A673 (cell line): ENCODE results near the gene TENM4. TPM values are rescaled to one million over a fixed set of nuclear protein-coding genes. Genes with fewer than 3 reads are reported as not detected.

Experiments used
- BruUV-seq: library from RNA; stranded (reverse); fragments of 400-500 nt; replicated peaks from 2 replicates; lab custom pipeline; 2021; lab: Mats Ljungman, UMichigan
- CTCF ChIA-PET: fragments of 300-600 bp; sonication (Branson Sonifier 250); formaldehyde crosslinking; loops from one replicate; lab custom pipeline; 2022; ENCODE audit warnings: antibody characterized with exemption; lab: Charles Lee
- POLR2A ChIA-PET: fragments of 300-600 bp; sonication (Branson Sonifier 250); formaldehyde crosslinking; loops from one replicate; lab custom pipeline; 2022; ENCODE audit warnings: antibody characterized with exemption; ENCODE audit not compliant: low non-redundant PET; lab: Charles Lee
- DNase-seq: peaks from one replicate; pipeline ENCODE4 v3.0.0-alpha.2; 2015; ENCODE audit warnings: low spot score
- H3K27ac ChIP-seq: fragments of 200-600 bp; sonication (generic); 2 replicates; pipeline ENCODE4 v1.5.1; 2016; ENCODE audit warnings: mixed run types, low read depth, mild to moderate bottlenecking, mixed read lengths, antibody characterized with exemption, low read length; ENCODE audit not compliant: poor library complexity, severe bottlenecking
- H3K27me3 ChIP-seq: fragments of 200-600 bp; sonication (generic); replicated peaks from 2 replicates; pipeline ENCODE4 v1.6.1; 2017; ENCODE audit warnings: mixed run types, low read depth, mild to moderate bottlenecking, mixed read lengths, antibody characterized with exemption, low read length; ENCODE audit not compliant: insufficient read depth, poor library complexity
- H3K36me3 ChIP-seq: fragments of 200-600 bp; sonication (generic); 2 replicates; pipeline ENCODE4 v1.6.1; 2016; ENCODE audit warnings: mixed run types, mild to moderate bottlenecking, mixed read lengths, antibody characterized with exemption, low read length; ENCODE audit not compliant: insufficient read depth, poor library complexity, severe bottlenecking
- H3K4me1 ChIP-seq: fragments of 200-600 bp; sonication (generic); 2 replicates; pipeline ENCODE4 v1.6.1; 2017; ENCODE audit warnings: mixed run types, mild to moderate bottlenecking, mixed read lengths, antibody characterized with exemption, low read length; ENCODE audit not compliant: insufficient read depth, poor library complexity, severe bottlenecking
- H3K4me3 ChIP-seq: fragments of 200-600 bp; sonication (generic); 2 replicates; pipeline ENCODE4 v1.5.1; 2016; ENCODE audit warnings: low read depth, mixed run types, mild to moderate bottlenecking, mixed read lengths, low read length; ENCODE audit not compliant: poor library complexity, severe bottlenecking
- H3K9me3 ChIP-seq: fragments of 200-600 bp; sonication (generic); 2 replicates; pipeline ENCODE4 v1.6.1; 2016; ENCODE audit warnings: mixed run types, low read depth, mild to moderate bottlenecking, mixed read lengths, antibody characterized with exemption, low read length; ENCODE audit not compliant: poor library complexity, severe bottlenecking
- CTCF ChIP-seq: fragments of 300-800, 200-600 bp; sonication (generic); conservative IDR thresholded peaks from 2 replicates; pipeline ENCODE4 v1.5.1; 2017; ENCODE audit warnings: low read depth, mild to moderate bottlenecking, antibody characterized with exemption, low read length, moderate library complexity, mixed read lengths
- EZH2 ChIP-seq: fragments of 200-600 bp; sonication (generic); IDR thresholded peaks from 2 replicates; pipeline ENCODE4 v1.6.1; 2017; ENCODE audit warnings: borderline replicate concordance, low read depth, mild to moderate bottlenecking, mixed read lengths, antibody characterized with exemption, low read length; ENCODE audit not compliant: poor library complexity, severe bottlenecking
- intact Hi-C: fragments of 100-400 bp; cut with micrococcal nuclease; formaldehyde crosslinking; loops from one replicate; pipeline ENCODE4 v1.10.0; 2022; ENCODE audit not compliant: unreplicated experiment
- total RNA-seq: library from RNA; stranded (reverse); gene quantifications from 2 replicates; pipeline ENCODE4 v1.2.3, GENCODE V29; 2021

The TENM4 gene
- total RNA-seq, 1 experiment from 2014 or later, result 0.11 TPM

- no peak for DNase-seq
- Histone ChIP-seq H3K36me3 (no peaks in the 10 kb centered on the region), H3K4me3 (no peak overlapping the region), H3K4me1 (no peaks in the 10 kb centered on the region), H3K27me3 (no peaks in the 10 kb centered on the region), H3K27ac (no peak overlapping the region), H3K9me3 (no peaks in the 10 kb centered on the region)
- no TSS peak for BruUV-seq
- intact Hi-C loops, result no loop called here
- CTCF ChIA-PET, result no interaction called here
- POLR2A ChIA-PET, result no interaction called here
- TF ChIP-seq CTCF (no peak), EZH2 (no peak)
Measured at GRCh38 chr11:79095424-79095823, 345.4 kb downstream of the TENM4 start.

DNA sequence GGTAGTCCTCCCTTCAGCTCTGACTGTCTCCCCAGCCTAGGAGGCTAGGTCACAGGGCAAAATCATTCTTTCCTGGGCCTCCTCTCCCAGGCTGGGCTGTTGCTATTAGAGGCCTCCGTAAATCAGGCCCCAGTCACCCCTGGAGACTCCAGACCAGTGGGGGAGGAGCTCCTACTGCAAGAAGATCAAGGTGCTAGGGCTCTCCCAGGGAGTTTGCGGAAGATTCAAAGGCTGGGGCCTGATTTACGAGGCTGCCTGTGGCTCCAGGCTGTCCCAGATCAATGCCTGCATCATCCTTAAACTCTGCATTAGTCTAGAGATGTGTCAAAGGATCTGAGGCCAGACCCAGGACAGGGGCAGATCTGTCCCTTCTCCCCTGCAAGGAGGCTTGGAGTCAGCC lies 346.2 kb downstream of the TENM4 start:
- Histone ChIP-seq H3K36me3 (no peaks in the 10 kb centered on the region), H3K27me3 (no peaks in the 10 kb centered on the region), H3K9me3 (no peaks in the 10 kb centered on the region), H3K27ac (no peak overlapping the region), H3K4me3 (no peak overlapping the region), H3K4me1 (no peaks in the 10 kb centered on the region)
- TF ChIP-seq EZH2 (no peak), CTCF (no peak)
- ChIA-PET POLR2A (no interaction called here), CTCF (no interaction called here)
- intact Hi-C loops, result no loop called here
- BruUV-seq, result no TSS peak
- no peak for DNase-seq

DNA sequence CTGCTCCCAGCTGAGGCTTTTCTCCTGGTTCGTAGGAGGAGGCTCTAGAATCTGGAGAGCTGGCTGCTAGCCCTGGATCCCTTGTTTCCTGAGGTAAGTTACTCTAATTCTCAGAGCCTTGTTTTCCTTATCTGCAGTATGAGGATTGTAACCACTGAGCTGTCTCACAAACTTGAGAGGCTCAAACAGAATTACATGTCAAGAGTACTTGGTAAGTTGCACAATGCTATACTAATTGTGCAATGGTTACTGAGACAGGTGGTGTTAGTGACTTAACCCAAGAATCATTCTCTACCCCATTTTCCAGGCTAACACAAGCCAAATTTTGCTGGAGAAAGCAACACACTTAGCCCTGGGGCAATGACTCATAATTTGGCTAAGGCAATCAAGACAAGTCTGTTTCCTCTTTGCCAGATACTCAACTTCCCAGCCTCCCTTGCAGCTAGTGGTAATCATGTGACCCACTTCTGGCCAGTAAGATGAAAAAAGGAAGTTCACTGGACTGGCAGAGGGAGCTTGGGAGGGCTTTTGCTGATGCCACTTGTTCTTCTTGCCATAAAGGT lies 348.0 kb downstream of the TENM4 start:
- intact Hi-C loops, result no loop called here

More for the DNA sequence above, 348.0 kb downstream of the TENM4 start:
- no peaks in the 10 kb centered on the region for H3K9me3 ChIP-seq
- H3K27ac ChIP-seq, result no peak overlapping the region
- no TSS peak for BruUV-seq
- no peak for TF ChIP-seq CTCF
- no peak for TF ChIP-seq EZH2
- H3K27me3 ChIP-seq, result no peaks in the 10 kb centered on the region
- H3K4me3 ChIP-seq, result no peak overlapping the region
- POLR2A ChIA-PET, result no interaction called here
- H3K4me1 ChIP-seq, result no peaks in the 10 kb centered on the region
- CTCF ChIA-PET, result no interaction called here
- no peaks in the 10 kb centered on the region for H3K36me3 ChIP-seq
- peak; percentile 49 for DNase-seq
